ENCODE results near the gene HDAC4.

The HDAC4 gene

DNA sequence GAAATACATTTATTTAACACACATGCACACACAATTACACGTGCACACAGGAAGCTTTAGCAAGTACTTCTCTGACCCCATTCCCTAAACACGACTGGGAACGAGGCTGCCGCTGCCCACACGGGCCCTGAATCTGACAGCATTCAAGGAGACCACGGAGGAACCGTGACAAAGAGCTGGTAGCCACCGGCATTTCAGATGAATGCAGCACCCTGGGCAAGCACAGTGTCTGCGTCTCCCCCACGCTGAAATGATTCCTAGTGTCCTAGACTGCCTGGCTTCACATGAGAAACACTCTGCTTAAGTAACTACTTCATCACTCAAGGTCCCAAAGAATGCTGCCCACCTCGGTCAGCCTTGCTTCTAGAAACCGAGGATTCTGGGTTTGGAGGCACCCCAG is 95.0 kb downstream of the HDAC4 start:
- DNase-seq: no peak

DNA sequence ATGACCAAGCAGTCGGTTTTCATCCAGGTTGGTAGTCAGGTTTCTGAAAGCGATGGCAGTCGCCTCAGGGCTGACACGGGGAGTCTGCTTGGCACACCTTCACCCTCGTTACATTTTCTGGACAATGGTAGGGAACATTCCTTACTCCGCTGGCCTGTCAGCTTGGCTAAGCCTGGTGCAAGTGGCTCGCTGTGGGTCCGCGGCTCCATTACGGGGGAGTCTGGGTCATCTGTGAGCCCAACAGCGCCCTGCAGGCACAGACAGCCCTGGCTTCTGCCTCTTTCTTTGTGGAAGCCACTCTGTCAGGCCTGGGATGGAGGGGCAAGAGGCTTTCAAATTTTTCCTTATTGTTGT is 95.6 kb downstream of the HDAC4 start:
- no peak for DNase-seq

DNA sequence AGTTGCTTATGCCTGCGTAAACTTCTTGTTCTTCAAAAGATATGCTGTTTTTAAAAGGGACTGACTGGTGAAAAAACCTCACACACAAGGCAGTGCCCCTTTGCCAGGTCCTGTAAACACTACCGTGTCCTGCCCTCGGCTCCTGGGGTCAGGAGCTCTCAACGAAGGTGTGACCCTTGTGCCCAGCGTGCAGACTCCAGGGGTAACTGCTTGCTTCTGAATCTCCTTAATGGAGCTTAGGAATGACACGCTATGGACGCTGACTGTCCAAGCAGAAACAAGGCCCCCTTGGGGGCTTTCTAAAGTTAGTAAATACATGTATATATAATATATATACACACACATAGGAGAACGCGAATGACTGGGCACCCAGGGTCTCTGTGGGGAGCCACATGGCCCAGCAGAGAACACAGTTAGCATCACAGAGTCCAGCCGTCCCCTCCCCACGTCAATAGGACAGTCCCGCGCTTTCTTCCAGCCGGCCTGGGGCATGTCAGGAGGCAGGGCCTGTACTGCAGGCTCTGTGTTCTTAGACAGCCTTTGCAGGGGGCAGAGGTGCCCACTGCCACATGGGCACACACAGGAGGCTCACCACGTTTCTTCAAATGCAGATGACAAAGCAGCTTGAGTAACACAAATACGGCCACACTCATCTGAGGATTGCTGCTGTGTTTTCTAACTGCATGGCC is 96.1 kb downstream of the HDAC4 start:
- DNase-seq: no peak

DNA sequence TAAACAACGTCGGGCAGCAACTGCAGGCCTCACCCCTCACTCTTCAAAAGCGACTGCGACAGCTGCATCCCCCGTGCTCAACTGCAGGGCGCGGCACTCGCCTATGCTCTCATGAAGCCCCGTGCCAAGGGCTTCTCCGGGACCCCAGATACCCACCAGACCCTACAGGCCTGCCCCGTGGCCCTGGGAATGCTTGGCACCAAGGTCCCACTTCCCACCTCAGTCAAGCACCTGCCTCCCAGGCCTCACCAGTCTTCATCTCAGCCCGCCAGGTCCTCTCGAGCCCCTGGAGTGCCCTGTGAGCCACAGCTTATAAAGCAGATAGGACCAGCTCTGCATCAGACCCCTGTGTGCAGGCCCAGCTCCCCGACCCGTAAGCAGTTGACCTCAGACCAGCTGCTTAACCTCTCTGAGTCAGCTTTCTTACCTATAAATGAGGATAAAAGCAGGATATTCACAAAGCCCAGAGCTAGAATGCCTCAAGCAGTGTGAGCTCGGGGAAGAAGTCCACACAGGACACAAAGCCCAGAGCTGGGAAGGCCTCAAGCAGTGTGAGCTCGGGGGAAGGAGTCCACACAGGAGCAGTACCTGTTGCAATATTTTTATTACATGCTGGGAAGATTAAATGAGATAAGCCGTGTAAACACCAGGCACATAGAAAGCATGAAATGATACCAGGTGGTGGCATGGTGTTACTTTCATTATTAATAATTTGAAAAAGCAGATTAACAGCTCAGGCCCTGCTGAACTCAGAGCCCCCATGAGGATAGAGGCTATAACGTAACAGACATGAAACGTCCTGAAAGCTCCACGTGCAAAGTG is 96.9 kb downstream of the HDAC4 start:
- DNase-seq: no peak

DNA sequence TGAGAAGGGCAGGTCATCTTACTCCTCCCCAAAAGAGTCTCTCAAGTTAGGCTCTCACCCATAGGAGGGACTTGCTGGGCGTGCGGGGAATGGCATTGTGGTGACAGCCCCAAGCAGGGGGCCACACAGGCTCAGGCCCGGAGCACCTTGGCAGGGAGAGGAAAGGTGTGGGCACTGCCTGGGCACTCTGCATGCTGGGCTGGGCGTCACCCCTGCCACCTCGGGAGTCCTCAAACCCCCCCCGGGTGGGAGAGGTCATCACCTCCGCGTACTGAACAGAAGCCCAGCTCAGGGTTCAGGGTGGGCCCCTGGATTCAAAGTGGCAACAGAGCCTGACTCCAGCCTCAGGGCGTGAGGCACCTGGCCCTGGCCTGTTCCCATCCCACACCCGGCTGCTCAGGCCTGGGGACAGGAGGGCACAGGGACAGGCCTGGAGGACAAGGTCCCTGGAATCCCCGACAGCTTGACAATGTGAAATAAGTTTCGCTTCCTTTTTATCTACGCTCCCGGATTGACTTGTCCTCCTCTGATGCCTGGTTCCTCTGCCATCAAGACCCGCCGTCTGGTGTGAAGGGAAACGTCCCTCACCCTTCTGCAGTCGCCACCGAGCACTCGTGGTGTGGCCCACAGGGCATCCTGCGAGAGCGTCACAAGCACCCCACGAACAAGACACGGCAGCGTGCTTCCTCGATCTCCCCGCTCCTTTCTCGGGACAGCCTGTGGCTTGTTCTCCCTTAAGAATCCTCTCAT is 97.8 kb downstream of the HDAC4 start:
- DNase-seq: peak in 1 of 2 donors; percentile 54

DNA sequence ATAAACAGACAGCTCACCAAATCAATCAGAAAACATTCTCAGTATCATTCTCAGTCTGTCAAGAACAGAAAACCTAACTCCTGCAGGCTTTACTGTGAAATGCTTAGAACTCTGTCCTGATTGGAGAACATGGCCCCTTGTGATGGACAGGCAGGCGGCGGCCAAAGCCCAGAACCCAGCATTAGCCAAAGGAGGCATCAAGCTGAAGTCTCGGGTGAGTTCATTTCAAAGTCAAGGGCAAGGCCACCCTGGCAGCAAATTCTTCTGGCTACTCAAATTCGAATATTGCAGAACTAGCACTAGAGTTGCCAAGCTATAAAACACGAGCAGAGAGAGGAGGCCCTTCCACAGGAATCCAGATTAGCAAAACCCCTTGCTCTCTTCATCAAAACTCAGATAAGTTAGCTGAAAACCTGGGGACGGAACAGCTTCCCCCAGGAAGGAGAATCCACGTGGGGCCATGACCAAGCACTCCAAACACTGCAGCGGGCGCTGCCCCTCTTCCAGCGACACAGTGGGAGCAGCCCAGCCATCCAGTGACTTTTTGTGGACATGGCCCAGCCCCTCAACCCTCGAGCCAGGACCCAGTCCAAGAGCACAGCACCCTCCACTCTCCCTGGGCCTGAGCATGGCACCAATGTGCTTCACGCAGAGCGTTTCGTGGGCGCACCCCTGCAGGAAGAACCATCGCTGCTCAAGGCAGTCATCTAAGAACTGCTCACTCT is 98.6 kb downstream of the HDAC4 start:
- DNase-seq: no peak

DNA sequence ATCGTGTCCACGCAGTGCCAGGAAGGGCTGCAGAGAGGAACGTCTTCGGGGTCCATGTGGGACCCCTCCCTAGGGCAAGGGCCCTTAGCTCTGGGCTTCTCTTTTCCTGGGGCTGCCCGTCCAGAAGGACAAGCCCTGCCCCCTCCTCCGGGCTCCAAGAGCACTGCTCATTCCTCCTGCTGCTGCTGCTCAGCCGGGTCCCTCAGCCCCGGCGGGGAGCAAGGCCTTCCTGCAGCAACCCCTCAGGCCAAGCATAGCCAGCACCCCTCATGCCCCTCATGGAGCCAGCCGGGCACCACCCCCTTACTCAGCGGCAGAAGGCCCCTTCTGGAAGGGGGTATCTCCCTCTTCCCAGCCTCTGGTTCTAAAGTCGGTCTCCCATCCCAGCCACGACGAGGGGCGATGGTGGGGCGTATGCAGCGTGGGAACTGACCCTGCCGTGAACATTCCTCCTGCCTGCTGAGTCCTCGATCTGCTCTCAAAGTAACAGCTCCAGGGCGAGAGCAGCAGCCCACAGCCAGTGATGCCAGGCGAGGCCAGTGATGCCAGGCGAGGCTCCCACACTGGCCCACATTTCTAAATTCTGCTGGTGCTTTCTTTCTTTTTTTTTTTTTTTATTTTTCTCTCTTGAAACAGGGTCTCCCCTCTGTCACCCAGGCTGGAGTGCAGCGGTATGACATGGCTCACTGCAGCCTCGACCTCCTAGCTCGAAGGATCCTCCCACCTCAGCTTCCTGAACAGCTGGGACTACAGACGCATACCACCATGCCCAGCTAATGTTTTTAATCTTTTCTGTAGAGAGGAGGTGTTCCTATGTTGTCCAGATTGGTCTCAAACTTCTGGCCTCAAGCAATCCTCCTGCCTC is 99.7 kb downstream of the HDAC4 start:
- no peak for DNase-seq

DNA sequence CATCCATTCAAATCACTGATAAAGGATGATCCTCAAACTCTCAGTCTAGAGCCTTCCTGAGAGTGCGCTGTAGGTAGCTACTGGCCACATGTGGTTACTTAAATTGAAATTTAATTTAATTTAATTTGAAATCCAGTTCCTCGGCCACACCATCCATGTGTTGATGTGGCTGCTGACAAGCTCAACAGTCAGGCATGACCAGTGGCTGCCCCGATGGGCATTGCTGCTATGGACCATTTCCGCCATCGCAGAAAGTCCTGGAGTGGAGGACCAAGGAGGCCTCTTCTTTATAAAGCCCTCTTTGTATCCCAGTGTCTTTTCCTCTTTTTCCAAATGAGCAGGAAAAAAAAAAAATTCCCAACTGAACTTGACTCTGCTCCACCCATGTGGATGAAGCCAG is 100.6 kb downstream of the HDAC4 start:
- DNase-seq: no peak

DNA sequence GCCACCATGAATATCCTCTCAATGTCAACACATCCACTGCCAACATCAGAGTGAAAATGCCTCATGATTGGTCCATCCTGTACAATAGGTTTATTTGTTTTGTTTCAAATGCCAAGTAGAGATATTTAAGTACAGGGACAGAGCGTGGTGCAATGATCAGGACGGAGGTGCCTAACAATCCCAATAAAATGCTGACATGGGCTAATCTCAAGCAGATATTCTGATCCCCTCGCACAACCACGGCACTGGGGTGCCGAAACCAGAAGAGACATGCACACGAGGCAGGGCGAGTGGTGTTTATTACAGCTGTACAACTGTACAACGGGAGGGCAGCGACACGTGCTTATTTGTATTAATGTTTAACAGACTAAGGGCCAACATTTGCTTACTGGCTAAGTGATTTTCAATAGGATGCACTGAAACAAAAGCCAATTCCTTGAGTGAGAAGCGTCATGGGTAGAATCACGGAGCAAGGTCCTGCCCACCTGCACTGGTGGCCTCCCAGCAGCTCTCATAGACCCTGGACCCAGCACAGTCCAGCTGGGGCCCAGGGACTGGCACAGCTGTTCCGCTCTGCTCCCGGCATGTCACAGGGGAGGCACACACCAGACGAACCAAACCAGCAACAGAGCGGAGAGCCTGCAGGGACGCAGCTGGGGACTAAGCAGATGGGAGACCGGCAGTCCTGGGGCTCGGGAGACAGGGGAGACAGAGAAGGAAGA is 101.4 kb downstream of the HDAC4 start:
- DNase-seq: no peak

DNA sequence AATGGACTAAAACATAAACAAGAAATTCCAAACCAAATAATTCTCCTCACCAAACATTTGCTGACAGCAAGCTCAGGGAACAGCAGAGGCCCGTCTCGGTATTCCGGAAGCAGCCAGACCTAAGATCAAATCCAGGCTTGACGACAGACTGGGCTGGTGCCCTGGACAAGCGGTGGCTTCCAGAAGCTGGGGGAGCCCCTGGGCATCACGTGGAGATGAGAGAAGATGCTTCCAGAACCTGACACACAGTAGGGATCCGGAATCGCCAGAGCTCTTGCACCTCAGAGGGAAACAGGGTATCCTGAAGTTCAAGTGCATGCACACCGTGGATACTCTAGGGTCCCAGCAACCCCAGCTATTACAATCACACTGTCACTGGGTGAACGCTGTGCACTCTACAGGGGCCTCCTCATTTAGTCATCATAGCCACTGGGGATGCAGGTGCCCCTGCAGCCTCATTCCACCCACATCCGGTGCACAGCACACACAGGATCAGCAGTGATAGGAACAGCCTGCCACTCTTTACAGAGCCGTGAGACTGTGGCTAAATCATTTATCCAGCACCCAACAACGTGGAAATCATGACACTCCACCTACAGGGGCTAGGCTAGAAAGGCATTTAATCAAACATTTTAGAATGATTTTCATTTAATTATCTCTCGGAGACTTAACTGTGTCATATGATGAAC is 102.6 kb downstream of the HDAC4 start:
- DNase-seq: peak; percentile 73 to 75

DNA sequence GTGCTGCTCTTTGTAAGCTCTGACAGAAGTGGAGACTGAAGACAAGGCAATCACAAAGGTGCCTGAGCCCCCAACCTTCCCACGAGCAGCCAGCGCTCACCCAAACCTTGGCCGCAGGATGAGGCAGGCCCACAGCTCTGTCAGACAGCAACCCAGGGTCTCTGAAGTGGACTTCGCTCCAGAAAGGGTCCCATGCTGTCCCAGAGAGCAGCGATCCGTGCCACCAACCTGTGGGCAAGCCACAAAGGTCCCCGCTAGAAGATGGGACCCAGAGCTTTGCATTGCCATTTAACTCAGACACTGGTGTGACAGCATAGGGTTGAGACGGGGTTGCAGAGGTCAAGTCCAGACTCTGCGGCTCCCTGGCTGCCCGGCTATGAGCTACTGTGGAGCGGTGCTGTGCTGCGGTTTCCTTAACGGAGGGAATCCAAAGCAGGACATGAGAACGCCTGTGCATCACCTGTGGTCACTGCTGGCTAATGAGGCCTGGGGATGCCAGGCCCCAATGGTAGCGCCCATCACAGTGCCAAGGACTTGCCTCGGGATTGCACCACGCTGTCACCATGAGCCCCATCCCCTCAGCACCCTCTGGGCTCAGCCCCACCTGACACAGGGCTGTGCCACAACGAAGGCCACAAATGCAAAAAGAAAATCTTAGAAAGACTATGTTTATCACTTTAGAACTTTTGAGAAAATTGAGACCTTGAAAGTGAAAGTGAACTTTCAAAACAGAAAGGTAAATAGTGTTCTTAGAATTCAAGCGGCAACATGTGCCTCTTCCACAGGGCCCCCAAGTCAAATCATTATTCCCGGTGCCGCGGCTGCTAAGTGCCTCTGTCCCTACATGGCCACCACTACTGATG is 103.4 kb downstream of the HDAC4 start:
- DNase-seq: no peak

DNA sequence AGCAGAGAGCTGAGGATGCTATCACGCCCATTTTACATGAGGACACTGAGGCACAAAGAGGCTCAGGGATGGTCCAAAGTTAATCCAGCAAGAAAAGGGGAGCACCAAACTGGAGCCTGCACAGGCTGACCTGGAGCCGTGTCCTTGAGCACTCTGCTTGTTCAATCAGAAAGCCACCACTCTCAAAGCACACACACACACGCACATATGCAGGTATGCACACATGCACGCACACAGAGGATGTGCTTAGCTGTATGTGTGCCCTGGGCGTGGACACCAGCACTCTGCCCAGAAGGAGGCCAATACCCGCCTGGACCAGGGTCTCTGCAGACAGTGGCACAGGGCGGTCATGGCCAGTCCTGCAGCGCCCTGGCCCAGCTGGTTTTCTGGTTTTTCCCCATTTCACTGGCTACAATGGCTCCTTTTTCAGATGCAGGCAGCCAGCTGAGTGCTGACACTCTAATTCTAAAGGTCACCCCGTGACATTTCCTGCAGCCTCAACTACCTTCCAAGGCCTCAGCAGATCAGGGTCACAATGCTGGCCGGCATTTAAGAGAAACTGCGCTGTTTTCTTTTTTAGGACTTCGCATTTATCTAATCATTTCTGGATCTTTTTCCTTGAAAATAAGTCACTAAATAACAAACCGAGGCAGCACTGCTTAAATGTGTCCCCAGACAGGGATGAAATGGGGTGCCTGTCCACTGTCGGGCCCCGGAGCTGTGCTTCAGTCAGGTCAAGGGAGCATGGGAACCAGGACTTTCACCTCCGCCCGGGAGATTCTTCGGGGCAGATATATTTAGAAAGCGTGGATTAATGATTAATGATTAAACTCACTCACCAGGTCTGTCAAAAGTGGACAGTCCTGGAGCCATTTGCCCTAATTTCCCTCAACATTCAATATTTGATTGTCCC is 104.5 kb downstream of the HDAC4 start:
- DNase-seq: no peak

DNA sequence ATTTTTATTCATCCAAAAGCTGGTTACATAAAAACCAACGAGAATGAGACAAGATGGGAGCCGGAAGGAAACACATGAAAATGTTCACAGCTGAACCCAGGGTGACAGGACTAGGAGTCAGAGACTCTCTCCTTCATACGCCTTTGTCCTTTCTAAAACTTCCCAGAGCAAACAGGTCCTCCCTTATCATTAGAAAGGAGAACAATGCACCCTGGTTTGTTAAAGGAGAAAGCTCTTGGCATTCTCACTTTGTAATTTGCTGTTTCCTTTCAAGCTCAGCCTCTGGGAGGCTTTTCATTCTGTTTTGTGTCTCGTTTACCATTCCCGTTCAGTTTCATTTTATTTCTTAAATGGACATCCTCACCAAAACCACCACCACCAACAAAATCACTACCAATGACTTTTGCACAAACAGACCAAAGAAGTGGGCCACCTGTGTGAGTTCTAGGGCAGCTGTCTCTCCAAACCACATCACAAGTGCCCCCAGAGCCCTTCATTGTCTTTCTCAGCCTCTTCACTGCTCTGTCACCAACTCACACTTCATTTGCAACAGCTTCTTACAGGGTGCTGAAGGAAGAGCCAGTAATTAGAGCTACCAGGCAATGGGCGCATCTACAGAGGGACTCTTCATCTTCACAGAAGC is 105.3 kb downstream of the HDAC4 start:
- DNase-seq: no peak

DNA sequence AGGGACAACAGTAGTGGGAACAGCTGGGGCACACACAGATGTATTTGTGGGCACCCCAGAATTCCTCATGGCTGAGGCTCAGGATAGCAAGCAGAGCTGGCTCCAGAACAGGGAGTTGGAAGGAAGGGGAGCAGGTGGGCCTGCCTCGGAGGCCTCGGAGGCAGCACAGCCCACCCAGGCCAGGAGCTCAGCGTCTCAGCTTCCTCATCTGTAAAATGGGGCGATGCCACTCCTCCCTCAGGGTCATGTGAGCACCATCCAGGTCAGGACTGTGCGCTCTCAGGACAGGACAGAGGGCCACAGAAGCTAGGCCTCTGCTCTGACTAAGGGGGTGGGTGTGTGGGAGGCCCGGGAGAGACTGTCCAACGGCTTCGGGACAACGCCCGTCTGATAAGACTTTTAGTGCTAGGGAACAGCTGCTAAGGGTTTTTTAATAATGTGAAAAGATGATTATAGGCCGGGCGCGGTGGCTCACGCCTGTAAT is 106.2 kb downstream of the HDAC4 start:
- DNase-seq: no peak

DNA sequence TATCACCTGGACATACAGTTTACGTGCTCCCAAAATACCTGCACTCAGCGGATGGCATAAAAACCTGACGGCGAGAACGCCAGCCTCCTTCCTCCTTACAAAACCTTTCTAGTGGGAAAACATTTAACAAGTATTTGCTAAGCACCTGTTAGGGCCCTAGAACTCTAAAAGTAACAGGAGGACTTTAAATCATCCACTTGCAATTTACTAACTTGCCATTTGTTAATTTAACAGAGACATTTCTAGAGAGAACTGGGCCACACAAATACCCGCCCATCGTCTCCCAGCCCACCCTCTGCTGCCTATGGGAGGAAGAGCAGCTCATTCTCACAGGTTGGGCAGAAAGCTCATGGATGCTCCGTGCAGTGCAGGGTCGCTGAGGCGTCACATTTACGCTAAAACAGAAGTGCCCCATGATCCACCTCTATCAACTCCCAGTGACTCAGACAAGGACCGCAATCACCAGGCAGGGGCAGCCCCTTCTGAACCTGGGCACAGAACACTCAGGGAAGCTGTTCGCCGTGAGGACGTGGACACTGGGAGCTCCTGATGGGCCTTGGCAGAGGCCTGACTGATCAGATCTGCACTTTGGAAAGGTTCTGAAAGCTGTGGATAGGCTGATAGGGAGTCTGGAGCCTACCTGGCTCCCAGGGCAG is 106.9 kb downstream of the HDAC4 start:
- DNase-seq: peak; percentile 14 to 39

DNA sequence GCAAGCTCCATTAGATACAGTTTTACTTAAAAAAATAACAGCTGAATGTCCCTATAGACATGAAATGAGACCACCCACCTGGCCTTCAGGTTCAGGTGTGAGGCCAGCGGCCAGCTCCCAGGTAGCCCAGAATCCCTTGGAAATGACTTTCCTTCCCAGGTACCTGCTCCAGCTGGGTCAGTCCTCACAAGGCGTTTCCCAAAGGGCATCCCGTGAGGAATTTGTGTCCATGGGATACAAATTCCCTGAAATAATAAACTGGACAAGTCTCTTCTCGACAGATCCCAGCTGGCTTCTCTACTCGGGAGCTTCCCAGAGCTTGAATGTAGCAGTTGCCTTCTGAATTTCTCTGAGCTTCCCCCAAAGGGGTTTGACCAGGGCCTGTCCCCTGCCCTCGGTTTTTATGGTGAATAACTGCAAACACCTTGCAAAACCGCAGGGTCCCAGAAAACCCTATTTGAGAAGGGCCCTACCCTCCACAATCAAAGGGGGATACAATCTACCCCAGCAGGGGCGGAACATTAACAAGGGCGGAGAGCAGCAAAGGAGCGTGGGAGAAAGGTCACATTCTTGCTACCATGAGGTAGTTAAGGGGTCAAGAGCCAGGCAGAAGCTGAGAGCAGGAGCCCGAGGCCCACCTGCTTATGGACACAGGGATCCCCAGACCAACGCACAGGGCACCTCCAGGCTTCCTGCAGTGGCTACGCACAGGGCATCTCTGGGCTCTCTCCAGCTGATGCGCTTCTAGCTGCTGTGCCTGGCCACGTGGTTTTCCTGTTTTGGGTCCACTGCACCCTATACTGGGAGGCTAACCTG is 107.7 kb downstream of the HDAC4 start:
- no peak for DNase-seq

DNA sequence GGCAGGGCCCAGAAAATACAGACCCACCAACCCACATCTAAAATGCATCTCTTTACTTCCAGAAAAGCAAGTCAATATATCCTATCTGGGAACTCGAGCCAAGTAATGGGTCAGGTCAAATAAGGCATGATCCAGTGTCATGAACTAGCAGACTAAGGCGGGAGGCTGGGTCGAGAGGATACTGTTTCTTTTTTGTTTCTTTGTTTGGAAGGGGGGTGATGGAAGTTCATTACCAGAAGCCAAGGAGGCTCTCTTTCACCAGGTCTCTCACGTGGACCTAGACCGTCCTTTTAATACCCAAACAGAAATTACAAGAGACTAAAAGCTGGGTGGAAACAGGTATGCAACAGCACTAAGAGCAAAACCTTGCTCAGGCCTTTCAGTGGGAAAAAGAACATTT is 108.3 kb downstream of the HDAC4 start:
- no peak for DNase-seq
